Dedifferentiated amniotic fluid mesenchymal stem cell (primary cell): ENCODE data around the gene TFPT.

Source experiments
- DNase-seq: peaks from one replicate; pipeline ENCODE4 v3.0.0-alpha.2; 2016; ENCODE audit errors: extremely low spot score

Gene TFPT

GRCh38 chr19:54081032-54081431 lies 34.4 kb downstream of the TFPT start, which contains the start of gene TARM1:
TSS of gene TARM1 (minus strand) at chr19:54081365. CDS start at chr19:54081340, 25 bp downstream.
- no peak for DNase-seq

GRCh38 chr19:54077334-54077733 lies 38.1 kb downstream of the TFPT start:
- DNase-seq, result no peak

- no peak for DNase-seq
Observed at GRCh38 chr19:54074851-54075250, 40.6 kb downstream of the TFPT start.

GRCh38 chr19:54073829-54074228 lies 41.6 kb downstream of the TFPT start:
- DNase-seq, result no peak

GRCh38 chr19:54069470-54069869 lies 46.0 kb downstream of the TFPT start:
- DNase-seq, result no peak

- no peak for DNase-seq
Observed at GRCh38 chr19:54063350-54064116, 51.9 kb downstream of the TFPT start, which contains the start of gene VSTM1. TSS of gene VSTM1 (minus strand) at chr19:54063897. CDS start at chr19:54063777, 120 bp downstream.

GRCh38 chr19:54062643-54063042 lies 52.8 kb downstream of the TFPT start:
- no peak for DNase-seq
